HepG2 (cell line): ENCODE results near the gene SYCE3. TPM values are rescaled to one million over a fixed set of nuclear protein-coding genes. Genes with fewer than 3 reads are reported as not detected.
A peak's percentile ranks its signal among the peaks of the same experiment; 100 is the strongest.

Source experiments
- GABPB1 ChIP-seq: IDR thresholded peaks from 2 replicates; pipeline ENCODE4 v1.6.1; 2016; ENCODE audit warnings: mild to moderate bottlenecking, missing genetic modification reagents, moderate library complexity, missing compliant biosample characterization
- HMG20B ChIP-seq: conservative IDR thresholded peaks from 2 replicates; pipeline ENCODE4 v1.6.1; 2016; ENCODE audit warnings: missing genetic modification reagents, missing compliant biosample characterization
- PITX1 ChIP-seq: sonication (generic); formaldehyde crosslinking; IDR thresholded peaks from 2 replicates; pipeline ENCODE4 v1.5.1; 2020; ENCODE audit warnings: mild to moderate bottlenecking, missing genetic modification reagents
- PRMT3 ChIP-seq: sonication (generic); formaldehyde crosslinking; IDR thresholded peaks from 2 replicates; pipeline ENCODE4 v1.8.1; 2022; ENCODE audit warnings: low read depth, mild to moderate bottlenecking, moderate library complexity, missing genetic modification reagents, borderline replicate concordance
- SCMH1 ChIP-seq: sonication (generic); formaldehyde crosslinking; IDR thresholded peaks from 2 replicates; pipeline ENCODE4 v1.9.0; 2021; ENCODE audit warnings: missing genetic modification reagents, mild to moderate bottlenecking, borderline replicate concordance
- polyA plus RNA-seq, 8 experiments: library from polyadenylated mRNA; depleted of rRNA in 3 of 8; stranded (reverse) in 7 of 8; unstranded in 1 of 8; fragments of >200 nt; fragmentation: Illumina TruSeq in 4 of 8; extraction: Trizol in 4 of 8; gene quantifications; 2 replicates each; pipeline versions ENCODE4 v1.2.1 to v1.2.3, GENCODE V29; 2011 to 2016; ENCODE audit warnings: low read depth in 4 of 8, missing spikeins in 1 of 8, mixed read lengths in 1 of 8; ENCODE audit not compliant: insufficient read depth in 1 of 8
- total RNA-seq, 5 experiments: library from RNA; depleted of rRNA; stranded (reverse); fragments of >200 nt; fragmentation: Illumina TruSeq; extraction: Trizol; gene quantifications; 2 replicates each; pipeline ENCODE4 v1.2.3, GENCODE V29; 2016; ENCODE audit warnings: low read depth in 1 of 5
- TF ChIP-seq, protein P1 (sequence below): sonication (generic); formaldehyde crosslinking; IDR thresholded peaks from 2 replicates; pipeline ENCODE4 v1.8.0; 2022; ENCODE audit warnings: mild to moderate bottlenecking, missing genetic modification reagents, moderate library complexity
- TF ChIP-seq, protein P2 (sequence below), 2 experiments: sonication (generic) in 1 of 2; formaldehyde crosslinking in 1 of 2; IDR thresholded peaks; 2 replicates each; pipeline versions ENCODE4 v1.6.1 to v1.9.0; 2014 to 2022; ENCODE audit warnings: antibody characterized with exemption in 1 of 2, borderline replicate concordance in 1 of 2, inconsistent platforms in 1 of 2, low read depth in 1 of 2, missing genetic modification reagents in 1 of 2
- TF ChIP-seq, protein P3 (sequence below): sonication (generic); formaldehyde crosslinking; IDR thresholded peaks from 2 replicates; pipeline ENCODE4 v1.5.0; 2020; ENCODE audit warnings: mild to moderate bottlenecking, missing genetic modification reagents, borderline replicate concordance
- TF ChIP-seq, protein P4 (sequence below): sonication (generic); formaldehyde crosslinking; IDR thresholded peaks from one replicate; pipeline ENCODE4 v1.5.1; 2020; ENCODE audit warnings: mild to moderate bottlenecking, missing genetic modification reagents; ENCODE audit errors: not compliant biosample characterization

Gene SYCE3
- total and polyA plus RNA-seq, 2 of the 13 experiments (the other 11 are each of a cell fraction or from before 2014, with no cell fraction given), result not detected

DNA sequence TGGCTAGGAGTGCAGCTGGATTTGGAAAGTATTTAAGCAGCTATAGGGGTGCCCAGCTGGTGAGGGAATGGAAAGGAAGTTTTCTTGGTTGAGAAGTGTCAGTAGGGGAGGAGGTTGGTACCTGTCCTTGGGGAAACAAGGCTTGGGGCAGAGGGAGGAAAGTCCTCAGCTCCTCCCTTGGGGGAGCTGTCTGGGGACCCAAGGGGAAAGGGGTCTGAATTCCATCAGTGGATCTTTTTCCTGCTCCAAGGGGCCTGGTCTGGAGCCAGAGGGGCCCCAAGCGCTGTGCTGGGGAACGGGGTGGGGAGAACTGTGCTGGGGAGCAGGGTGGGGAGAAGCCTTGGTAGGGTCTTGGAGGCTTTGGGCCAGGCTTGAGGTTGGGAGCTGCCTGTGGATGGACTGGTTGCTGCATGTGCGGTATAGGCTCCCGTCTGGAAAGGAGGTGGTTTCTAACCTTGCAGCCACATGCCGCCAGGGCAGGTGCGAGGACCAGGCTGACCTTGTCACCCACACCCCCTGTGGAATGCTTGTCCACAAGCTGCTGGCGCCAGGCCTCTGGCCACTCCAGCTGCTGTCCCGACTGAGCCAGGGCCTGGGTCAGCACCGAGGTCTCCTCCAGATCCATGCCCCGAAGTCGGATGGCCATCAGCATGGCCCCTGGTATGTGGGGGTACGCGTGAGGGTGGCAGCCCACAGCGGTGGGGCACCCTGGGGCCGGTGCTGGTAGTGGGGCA is 33.9 kb downstream of the SYCE3 start (continued):
- TF ChIP-seq, protein P1, sequence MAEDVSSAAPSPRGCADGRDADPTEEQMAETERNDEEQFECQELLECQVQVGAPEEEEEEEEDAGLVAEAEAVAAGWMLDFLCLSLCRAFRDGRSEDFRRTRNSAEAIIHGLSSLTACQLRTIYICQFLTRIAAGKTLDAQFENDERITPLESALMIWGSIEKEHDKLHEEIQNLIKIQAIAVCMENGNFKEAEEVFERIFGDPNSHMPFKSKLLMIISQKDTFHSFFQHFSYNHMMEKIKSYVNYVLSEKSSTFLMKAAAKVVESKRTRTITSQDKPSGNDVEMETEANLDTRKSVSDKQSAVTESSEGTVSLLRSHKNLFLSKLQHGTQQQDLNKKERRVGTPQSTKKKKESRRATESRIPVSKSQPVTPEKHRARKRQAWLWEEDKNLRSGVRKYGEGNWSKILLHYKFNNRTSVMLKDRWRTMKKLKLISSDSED (CRISPR knock-in tag), result no peak
- TF ChIP-seq HMG20B (CRISPR knock-in tag) (no peak), PITX1 (CRISPR knock-in tag) (no peak), GABPB1 (CRISPR knock-in tag) (no peak), SCMH1 (no peak), PRMT3 (CRISPR knock-in tag) (peak; percentile 88)
- TF ChIP-seq, protein P2, sequence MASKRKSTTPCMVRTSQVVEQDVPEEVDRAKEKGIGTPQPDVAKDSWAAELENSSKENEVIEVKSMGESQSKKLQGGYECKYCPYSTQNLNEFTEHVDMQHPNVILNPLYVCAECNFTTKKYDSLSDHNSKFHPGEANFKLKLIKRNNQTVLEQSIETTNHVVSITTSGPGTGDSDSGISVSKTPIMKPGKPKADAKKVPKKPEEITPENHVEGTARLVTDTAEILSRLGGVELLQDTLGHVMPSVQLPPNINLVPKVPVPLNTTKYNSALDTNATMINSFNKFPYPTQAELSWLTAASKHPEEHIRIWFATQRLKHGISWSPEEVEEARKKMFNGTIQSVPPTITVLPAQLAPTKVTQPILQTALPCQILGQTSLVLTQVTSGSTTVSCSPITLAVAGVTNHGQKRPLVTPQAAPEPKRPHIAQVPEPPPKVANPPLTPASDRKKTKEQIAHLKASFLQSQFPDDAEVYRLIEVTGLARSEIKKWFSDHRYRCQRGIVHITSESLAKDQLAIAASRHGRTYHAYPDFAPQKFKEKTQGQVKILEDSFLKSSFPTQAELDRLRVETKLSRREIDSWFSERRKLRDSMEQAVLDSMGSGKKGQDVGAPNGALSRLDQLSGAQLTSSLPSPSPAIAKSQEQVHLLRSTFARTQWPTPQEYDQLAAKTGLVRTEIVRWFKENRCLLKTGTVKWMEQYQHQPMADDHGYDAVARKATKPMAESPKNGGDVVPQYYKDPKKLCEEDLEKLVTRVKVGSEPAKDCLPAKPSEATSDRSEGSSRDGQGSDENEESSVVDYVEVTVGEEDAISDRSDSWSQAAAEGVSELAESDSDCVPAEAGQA (IDR thresholded peaks at IDR 0.05; ENCODE audit: low read depth), result no peak
- TF ChIP-seq, protein P2 (CRISPR knock-in tag; IDR thresholded peaks at IDR 0.05; ENCODE audit: borderline replicate concordance), result no peak
- TF ChIP-seq, protein P3, sequence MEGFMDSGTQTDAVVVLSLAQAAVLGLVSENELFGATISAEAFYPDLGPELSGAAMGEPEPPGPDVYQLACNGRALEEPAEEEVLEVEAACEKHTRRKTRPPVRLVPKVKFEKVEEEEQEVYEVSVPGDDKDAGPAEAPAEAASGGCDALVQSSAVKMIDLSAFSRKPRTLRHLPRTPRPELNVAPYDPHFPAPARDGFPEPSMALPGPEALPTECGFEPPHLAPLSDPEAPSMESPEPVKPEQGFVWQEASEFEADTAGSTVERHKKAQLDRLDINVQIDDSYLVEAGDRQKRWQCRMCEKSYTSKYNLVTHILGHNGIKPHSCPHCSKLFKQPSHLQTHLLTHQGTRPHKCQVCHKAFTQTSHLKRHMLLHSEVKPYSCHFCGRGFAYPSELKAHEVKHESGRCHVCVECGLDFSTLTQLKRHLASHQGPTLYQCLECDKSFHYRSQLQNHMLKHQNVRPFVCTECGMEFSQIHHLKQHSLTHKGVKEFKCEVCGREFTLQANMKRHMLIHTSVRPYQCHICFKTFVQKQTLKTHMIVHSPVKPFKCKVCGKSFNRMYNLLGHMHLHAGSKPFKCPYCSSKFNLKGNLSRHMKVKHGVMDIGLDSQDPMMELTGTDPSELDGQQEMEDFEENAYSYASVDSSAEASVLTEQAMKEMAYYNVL (CRISPR knock-in tag), result peak; percentile 13; the same call in 1 of the 2 replicates
- TF ChIP-seq, protein P4, sequence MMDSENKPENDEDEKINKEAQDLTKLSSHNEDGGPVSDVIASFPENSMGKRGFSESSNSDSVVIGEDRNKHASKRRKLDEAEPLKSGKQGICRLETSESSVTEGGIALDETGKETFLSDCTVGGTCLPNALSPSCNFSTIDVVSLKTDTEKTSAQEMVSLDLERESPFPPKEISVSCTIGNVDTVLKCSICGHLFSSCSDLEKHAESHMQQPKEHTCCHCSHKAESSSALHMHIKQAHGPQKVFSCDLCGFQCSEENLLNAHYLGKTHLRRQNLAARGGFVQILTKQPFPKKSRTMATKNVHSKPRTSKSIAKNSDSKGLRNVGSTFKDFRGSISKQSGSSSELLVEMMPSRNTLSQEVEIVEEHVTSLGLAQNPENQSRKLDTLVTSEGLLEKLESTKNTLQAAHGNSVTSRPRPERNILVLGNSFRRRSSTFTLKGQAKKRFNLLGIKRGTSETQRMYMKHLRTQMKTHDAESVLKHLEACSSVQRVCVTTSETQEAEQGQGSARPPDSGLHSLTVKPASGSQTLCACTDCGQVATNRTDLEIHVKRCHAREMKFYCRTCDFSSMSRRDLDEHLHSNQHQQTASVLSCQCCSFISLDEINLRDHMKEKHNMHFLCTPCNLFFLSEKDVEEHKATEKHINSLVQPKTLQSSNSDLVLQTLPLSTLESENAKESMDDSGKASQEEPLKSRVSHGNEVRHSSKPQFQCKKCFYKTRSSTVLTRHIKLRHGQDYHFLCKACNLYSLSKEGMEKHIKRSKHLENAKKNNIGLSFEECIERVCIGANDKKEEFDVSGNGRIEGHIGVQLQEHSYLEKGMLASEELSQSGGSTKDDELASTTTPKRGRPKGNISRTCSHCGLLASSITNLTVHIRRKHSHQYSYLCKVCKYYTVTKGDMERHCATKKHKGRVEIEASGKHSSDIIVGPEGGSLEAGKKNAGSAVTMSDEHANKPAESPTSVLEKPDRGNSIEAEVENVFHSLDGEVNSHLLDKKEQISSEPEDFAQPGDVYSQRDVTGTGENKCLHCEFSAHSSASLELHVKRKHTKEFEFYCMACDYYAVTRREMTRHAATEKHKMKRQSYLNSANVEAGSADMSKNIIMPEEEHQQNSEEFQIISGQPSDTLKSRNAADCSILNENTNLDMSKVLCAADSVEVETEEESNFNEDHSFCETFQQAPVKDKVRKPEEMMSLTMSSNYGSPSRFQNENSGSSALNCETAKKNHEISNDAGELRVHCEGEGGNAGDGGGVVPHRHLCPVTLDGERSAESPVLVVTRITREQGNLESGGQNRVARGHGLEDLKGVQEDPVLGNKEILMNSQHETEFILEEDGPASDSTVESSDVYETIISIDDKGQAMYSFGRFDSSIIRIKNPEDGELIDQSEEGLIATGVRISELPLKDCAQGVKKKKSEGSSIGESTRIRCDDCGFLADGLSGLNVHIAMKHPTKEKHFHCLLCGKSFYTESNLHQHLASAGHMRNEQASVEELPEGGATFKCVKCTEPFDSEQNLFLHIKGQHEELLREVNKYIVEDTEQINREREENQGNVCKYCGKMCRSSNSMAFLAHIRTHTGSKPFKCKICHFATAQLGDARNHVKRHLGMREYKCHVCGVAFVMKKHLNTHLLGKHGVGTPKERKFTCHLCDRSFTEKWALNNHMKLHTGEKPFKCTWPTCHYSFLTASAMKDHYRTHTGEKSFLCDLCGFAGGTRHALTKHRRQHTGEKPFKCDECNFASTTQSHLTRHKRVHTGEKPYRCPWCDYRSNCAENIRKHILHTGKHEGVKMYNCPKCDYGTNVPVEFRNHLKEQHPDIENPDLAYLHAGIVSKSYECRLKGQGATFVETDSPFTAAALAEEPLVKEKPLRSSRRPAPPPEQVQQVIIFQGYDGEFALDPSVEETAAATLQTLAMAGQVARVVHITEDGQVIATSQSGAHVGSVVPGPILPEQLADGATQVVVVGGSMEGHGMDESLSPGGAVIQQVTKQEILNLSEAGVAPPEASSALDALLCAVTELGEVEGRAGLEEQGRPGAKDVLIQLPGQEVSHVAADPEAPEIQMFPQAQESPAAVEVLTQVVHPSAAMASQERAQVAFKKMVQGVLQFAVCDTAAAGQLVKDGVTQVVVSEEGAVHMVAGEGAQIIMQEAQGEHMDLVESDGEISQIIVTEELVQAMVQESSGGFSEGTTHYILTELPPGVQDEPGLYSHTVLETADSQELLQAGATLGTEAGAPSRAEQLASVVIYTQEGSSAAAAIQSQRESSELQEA (CRISPR knock-in tag), result no peak
